Tibial nerve (tissue), 4 donors: ENCODE data around the gene GJB5. TPM values are rescaled to one million over a fixed set of nuclear protein-coding genes. Genes with fewer than 3 reads are reported as not detected.

Experiments used
- DNase-seq, 2 donors: peaks; one replicate each; pipeline ENCODE4 v3.0.0-alpha.2; 2019; ENCODE audit warnings: low spot score in 2 of 2
- H3K27ac ChIP-seq, 4 donors: fragments of 200-600 bp; sonication (generic) in 3 of 4; one replicate each; pipeline ENCODE4 v1.5.1; 2017 to 2019; ENCODE audit warnings: mild to moderate bottlenecking in 1 of 4
- H3K27me3 ChIP-seq, 2 donors: fragments of 200-600 bp; sonication (generic) in 1 of 2; one replicate each; pipeline versions ENCODE4 v1.5.1 to v1.6.0; 2017 to 2019
- H3K36me3 ChIP-seq, 3 donors: fragments of 200-600 bp; sonication (generic); one replicate each; pipeline ENCODE4 v1.5.1; 2018 to 2019
- H3K4me1 ChIP-seq, 4 donors: fragments of 200-600 bp; sonication (generic) in 3 of 4; one replicate each; pipeline ENCODE4 v1.5.1; 2017 to 2019
- H3K4me3 ChIP-seq, 4 donors: fragments of 200-600 bp; sonication (generic) in 3 of 4; one replicate each; pipeline ENCODE4 v1.5.1; 2017 to 2019; ENCODE audit warnings: mild to moderate bottlenecking in 1 of 4, moderate library complexity in 1 of 4
- H3K9me3 ChIP-seq, 4 donors: fragments of 200-600 bp; sonication (generic) in 3 of 4; one replicate each; pipeline ENCODE4 v1.5.1; 2017 to 2019
- EP300 ChIP-seq, 2 donors: sonication (generic); formaldehyde crosslinking; IDR thresholded peaks; one replicate each; pipeline ENCODE4 v1.6.1; 2017; ENCODE audit warnings: antibody characterized with exemption in 2 of 2, mild to moderate bottlenecking in 1 of 2
- POLR2A ChIP-seq, 2 donors: fragments of 450-650 bp; IDR thresholded peaks; one replicate each; pipeline ENCODE4 v1.6.1; 2017; ENCODE audit warnings: antibody characterized with exemption in 2 of 2, mild to moderate bottlenecking in 2 of 2, moderate library complexity in 2 of 2
- WGBS, 2 donors: methylation state at CpG; one replicate each; pipeline ENCODE4 v1.1.5; 2018; 5-methylcytosine and 5-hydroxymethylcytosine counted together
- total RNA-seq, 4 donors: library from RNA; depleted of rRNA; stranded (reverse); fragments of >200 nt; gene quantifications; one replicate each; pipeline ENCODE4 v1.1.0, GENCODE V29; 2016
- TF ChIP-seq, protein P1 (sequence below), 5 experiments: fragments of 200-600 bp in 3 of 5; fragments of 450-650 bp in 2 of 5; sonication (generic) in 3 of 5; IDR thresholded peaks; one replicate each; pipeline ENCODE4 v1.5.1; 2016 to 2019; ENCODE audit warnings: antibody characterized with exemption in 5 of 5, mild to moderate bottlenecking in 3 of 5, moderate library complexity in 2 of 5

Gene GJB5
- total RNA-seq, 4 donors from 2014 or later, result 0.22 to 1.0 TPM; not detected in 2

DNA sequence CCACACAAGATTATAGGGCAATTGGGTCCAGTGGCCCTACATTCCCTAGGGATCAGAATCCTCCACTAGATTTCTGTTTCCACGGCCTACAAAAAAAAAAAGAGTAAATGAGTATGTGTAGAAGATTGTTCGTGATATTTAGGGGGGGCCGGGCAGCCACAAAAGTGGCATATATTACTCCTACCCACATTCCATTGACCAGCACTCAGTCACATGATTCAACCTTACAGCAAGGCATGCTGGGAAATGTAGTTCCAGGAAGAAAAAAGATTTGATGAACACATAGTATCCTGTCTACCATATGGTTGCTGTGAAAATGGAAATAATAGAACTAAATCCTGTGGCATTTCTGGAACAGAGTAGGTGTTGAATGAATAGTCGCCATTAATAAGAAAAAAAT lies 43.4 kb upstream of the GJB5 start:
- 57 to 68% methylated on average over 4 of the region's 4 CpGs for WGBS, 2 donors

DNA sequence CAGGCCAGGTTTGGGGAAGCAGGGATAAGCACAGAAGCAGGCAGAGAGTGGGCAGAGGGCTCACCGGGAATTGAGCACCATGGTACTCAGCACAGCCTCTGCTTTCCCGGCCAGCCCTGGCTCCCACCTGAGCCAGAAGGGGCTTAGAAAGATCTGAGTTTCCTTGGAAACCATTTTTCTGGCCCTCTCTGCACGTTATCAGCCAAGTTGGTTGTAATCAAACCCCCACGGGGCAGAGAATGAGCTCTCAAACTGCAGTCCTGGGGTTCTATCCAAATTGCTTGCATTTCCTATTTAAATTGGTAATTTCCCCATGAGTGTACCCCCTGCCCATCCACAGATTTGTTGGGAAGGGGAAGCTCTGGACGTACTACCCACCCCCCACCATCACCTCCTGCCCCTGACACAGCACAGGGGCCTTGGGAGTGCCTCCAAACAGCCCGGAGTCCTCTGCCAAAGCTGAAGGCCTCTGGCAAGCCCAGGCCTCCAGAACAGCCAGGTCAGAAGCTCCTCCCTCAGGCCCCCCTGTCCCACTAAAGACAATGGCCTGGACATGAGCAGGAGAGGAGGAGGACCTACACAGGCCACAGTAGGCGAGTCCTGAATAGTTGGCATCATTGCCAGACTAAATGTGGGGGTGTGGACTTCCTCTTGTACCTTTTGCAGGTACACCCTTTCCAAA lies 42.7 kb upstream of the GJB5 start:
- WGBS, 2 donors, result 50 to 61% methylated on average over 7 of the region's 7 CpGs

More for the DNA sequence above, 43.4 kb upstream of the GJB5 start:
- H3K4me3 ChIP-seq, result no peak overlapping the region
- H3K4me1 ChIP-seq, result no peaks in the 10 kb centered on the region
- no peaks in the 10 kb centered on the region for H3K36me3 ChIP-seq
- H3K27me3 ChIP-seq, result no peaks in the 10 kb centered on the region
- DNase-seq, result no peak
- no peak overlapping the region for H3K27ac ChIP-seq
- H3K9me3 ChIP-seq, result no peaks in the 10 kb centered on the region
- TF ChIP-seq EP300 (IDR thresholded peaks at IDR 0.05), result no peak
- no peak for TF ChIP-seq POLR2A (IDR thresholded peaks at IDR 0.05)
- TF ChIP-seq, protein P1, sequence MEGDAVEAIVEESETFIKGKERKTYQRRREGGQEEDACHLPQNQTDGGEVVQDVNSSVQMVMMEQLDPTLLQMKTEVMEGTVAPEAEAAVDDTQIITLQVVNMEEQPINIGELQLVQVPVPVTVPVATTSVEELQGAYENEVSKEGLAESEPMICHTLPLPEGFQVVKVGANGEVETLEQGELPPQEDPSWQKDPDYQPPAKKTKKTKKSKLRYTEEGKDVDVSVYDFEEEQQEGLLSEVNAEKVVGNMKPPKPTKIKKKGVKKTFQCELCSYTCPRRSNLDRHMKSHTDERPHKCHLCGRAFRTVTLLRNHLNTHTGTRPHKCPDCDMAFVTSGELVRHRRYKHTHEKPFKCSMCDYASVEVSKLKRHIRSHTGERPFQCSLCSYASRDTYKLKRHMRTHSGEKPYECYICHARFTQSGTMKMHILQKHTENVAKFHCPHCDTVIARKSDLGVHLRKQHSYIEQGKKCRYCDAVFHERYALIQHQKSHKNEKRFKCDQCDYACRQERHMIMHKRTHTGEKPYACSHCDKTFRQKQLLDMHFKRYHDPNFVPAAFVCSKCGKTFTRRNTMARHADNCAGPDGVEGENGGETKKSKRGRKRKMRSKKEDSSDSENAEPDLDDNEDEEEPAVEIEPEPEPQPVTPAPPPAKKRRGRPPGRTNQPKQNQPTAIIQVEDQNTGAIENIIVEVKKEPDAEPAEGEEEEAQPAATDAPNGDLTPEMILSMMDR (IDR thresholded peaks at IDR 0.05), result no peak

GRCh38 chr1:34713443-34713842 lies 41.4 kb upstream of the GJB5 start:
- Histone ChIP-seq H3K36me3 (no peaks in the 10 kb centered on the region), H3K9me3 (no peaks in the 10 kb centered on the region), H3K4me3 (no peak overlapping the region), H3K27ac (no peak overlapping the region), H3K4me1 (no peaks in the 10 kb centered on the region), H3K27me3 (no peaks in the 10 kb centered on the region)
- 70 to 75% methylated on average over 6 of the region's 6 CpGs for WGBS, 2 donors
- TF ChIP-seq, protein P1 (IDR thresholded peaks at IDR 0.05), result no peak
- TF ChIP-seq POLR2A (IDR thresholded peaks at IDR 0.05) (no peak), EP300 (IDR thresholded peaks at IDR 0.05) (no peak)
- DNase-seq, result no peak

More for the DNA sequence above, 42.7 kb upstream of the GJB5 start:
- Histone ChIP-seq H3K27me3 (no peaks in the 10 kb centered on the region), H3K4me3 (no peak overlapping the region), H3K27ac (no peak overlapping the region), H3K36me3 (no peaks in the 10 kb centered on the region), H3K9me3 (no peaks in the 10 kb centered on the region), H3K4me1 (no peaks in the 10 kb centered on the region)
- DNase-seq, result no peak
- TF ChIP-seq POLR2A (IDR thresholded peaks at IDR 0.05), result no peak
- TF ChIP-seq, protein P1 (IDR thresholded peaks at IDR 0.05), result no peak
- no peak for TF ChIP-seq EP300 (IDR thresholded peaks at IDR 0.05)

- Histone ChIP-seq H3K27me3 (no peaks in the 10 kb centered on the region), H3K9me3 (no peaks in the 10 kb centered on the region), H3K36me3 (no peaks in the 10 kb centered on the region), H3K27ac (no peak overlapping the region), H3K4me1 (no peaks in the 10 kb centered on the region), H3K4me3 (no peak overlapping the region)
- TF ChIP-seq POLR2A (IDR thresholded peaks at IDR 0.05), result no peak
- TF ChIP-seq, protein P1 (IDR thresholded peaks at IDR 0.05), result no peak
- TF ChIP-seq EP300 (IDR thresholded peaks at IDR 0.05), result no peak
- no peak for DNase-seq
- WGBS, 2 donors, result 31 to 36% methylated on average over 3 of the region's 3 CpGs
These were observed 40.5 kb upstream of the GJB5 start for GRCh38 chr1:34714386-34714785.

DNA sequence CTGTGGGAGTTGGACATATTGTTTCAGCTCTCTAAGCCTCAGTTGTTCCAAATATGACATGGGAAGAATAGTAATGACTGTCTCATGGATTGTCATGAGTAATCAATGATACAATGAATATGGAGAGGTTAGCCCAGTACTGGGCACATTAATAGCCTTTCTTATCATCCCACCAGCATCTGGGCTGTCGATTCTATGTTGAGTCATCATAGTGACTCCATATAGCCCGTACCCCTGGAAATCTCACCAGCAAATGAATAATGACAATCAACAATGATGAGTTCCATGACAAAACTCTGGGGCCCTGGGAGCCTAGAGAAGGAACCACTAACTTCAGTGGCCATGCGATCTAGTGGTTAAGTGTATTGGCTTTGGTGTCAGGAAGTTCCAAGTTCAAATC lies 39.7 kb upstream of the GJB5 start:
- Histone ChIP-seq H3K36me3 (no peaks in the 10 kb centered on the region), H3K27ac (no peak overlapping the region), H3K4me1 (no peaks in the 10 kb centered on the region), H3K27me3 (no peaks in the 10 kb centered on the region), H3K4me3 (no peak overlapping the region), H3K9me3 (no peaks in the 10 kb centered on the region)
- 81 to 82% methylated on average over 3 of the region's 3 CpGs for WGBS, 2 donors
- no peak for DNase-seq
- TF ChIP-seq POLR2A (IDR thresholded peaks at IDR 0.05) (no peak), EP300 (IDR thresholded peaks at IDR 0.05) (no peak)
- TF ChIP-seq, protein P1 (IDR thresholded peaks at IDR 0.05), result no peak
